GM12864 (cell line): ENCODE measurements around the gene MFGE8.
A peak's percentile ranks its signal among the peaks of the same experiment; 100 is the strongest.

Experiments
- DNase-seq: peaks from one replicate; pipeline ENCODE4 v3.0.0-alpha.2; 2011; ENCODE audit warnings: low read depth
- H3K4me3 ChIP-seq: 2 replicates; pipeline ENCODE4 v1.5.1; 2011; ENCODE audit warnings: mild to moderate bottlenecking, low read depth, low read length, control low read depth
- TF ChIP-seq, protein P1 (sequence below): IDR thresholded peaks from 2 replicates; pipeline ENCODE4 v1.5.1; 2011; ENCODE audit warnings: low read depth, mild to moderate bottlenecking, moderate library complexity, low read length, control low read depth, inconsistent platforms; ENCODE audit errors: missing control alignments

The MFGE8 gene, protein sequence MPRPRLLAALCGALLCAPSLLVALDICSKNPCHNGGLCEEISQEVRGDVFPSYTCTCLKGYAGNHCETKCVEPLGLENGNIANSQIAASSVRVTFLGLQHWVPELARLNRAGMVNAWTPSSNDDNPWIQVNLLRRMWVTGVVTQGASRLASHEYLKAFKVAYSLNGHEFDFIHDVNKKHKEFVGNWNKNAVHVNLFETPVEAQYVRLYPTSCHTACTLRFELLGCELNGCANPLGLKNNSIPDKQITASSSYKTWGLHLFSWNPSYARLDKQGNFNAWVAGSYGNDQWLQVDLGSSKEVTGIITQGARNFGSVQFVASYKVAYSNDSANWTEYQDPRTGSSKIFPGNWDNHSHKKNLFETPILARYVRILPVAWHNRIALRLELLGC

DNA sequence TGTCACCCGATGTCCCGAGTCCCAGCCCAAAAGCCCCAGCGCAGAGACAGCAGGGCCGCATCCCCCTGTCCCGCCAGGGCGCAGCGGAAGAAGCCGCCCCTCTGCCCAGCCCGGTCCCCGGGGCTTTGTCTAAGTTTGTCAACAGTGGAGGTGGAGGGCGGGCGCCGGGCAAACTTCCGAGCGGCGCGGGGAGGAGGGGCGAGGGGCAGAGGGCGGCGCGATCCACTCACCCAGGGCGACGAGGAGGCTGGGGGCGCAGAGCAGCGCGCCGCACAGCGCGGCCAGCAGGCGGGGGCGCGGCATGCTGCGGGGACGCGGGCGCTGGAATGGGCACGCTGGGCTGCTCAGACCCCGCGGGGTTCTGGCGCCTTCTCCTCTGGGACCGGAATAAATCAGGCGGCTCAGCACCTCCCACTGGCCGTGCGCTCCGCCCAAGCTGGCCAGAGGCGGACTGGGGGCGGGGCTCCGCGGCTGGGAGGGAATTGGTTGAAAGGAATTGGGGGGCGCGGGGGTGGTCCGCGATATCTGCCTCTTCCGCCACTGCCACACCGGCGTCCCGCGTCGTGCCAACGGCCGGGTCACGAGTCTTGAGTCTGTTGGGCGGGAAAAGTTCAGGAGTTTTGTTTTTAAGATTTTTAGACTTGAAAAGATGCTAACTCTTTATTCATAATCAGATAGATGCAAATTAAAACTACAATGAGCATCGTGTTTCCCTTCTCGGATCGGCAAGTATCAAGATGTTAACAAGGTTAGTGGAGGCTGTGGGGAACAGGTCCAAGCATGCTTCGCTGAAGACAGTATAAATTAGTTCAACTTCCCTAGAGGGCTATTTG, at the start of gene MFGE8:
Gene MFGE8, minus strand, starts transcription at position 363 of the 833 bp plus-strand sequence. Its CDS starts 60 bp downstream, at position 303.
- TF ChIP-seq, protein P1, sequence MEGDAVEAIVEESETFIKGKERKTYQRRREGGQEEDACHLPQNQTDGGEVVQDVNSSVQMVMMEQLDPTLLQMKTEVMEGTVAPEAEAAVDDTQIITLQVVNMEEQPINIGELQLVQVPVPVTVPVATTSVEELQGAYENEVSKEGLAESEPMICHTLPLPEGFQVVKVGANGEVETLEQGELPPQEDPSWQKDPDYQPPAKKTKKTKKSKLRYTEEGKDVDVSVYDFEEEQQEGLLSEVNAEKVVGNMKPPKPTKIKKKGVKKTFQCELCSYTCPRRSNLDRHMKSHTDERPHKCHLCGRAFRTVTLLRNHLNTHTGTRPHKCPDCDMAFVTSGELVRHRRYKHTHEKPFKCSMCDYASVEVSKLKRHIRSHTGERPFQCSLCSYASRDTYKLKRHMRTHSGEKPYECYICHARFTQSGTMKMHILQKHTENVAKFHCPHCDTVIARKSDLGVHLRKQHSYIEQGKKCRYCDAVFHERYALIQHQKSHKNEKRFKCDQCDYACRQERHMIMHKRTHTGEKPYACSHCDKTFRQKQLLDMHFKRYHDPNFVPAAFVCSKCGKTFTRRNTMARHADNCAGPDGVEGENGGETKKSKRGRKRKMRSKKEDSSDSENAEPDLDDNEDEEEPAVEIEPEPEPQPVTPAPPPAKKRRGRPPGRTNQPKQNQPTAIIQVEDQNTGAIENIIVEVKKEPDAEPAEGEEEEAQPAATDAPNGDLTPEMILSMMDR: no peak
- peak within 1 kb of the TSS; percentile 74 for H3K4me3 ChIP-seq
- DNase-seq: no peak

DNA sequence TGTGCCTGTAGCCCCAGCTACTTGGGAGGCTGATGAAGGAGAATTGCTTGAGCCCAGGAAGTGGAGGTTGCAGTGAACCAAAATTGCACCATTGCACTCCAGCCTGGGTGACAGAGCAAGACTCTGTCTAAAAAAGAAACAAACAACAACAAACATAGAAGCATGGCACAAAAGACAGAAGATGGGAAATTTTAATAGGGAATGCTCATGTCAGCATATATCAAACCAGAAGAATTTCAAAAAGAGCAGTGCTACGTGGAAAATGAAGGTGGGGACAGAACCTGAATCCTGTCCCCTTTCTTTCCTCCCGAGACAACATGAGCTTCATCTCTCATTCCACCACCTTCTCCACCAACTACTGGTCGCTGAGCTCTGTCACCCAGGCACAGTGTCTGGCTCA, 46.3 kb upstream of the MFGE8 start:
- no peak overlapping the region for H3K4me3 ChIP-seq
- no peak for DNase-seq
- TF ChIP-seq, protein P1: no peak

DNA sequence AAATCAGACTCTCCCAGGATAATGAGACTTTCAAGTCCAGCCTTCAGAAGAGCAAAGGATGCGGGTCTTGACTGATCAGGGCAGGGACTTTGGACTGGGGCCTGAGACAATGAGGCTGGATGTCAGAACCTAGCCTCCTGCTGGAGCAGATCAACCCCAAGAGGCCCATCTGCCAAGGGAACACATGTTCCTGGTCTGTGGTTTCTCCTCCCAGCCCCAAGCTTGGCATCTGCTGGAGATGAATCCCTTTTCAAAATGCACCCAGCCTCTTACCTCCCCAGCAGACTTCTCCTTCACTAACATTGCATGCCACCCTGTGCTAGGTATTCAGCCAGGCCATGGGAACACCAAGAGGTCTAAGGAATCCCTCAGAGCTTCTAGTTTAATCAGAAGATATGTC, 43.7 kb upstream of the MFGE8 start:
- no peak for DNase-seq
- TF ChIP-seq, protein P1: no peak
- no peak overlapping the region for H3K4me3 ChIP-seq

DNA sequence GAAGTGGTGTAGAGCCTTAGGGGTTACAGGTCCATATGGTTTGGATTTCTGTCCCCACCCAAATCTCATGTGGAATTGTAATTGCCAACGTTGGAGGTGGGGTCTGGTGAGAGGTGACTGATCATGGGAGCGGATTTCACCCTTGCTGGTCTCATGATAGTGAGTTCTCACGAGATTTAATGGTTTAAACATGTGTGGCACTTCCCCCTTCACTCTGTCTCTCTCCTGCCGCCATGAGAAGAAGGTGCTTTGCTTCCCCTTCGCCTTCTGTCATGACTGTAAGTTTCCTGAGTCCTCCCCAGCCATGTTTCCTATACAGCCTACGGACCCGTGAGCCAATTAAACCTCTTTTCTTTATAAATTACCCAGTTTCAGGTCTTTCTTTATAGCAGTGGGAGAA, 43.1 kb upstream of the MFGE8 start:
- no peak overlapping the region for H3K4me3 ChIP-seq
- TF ChIP-seq, protein P1: no peak
- DNase-seq: no peak

DNA sequence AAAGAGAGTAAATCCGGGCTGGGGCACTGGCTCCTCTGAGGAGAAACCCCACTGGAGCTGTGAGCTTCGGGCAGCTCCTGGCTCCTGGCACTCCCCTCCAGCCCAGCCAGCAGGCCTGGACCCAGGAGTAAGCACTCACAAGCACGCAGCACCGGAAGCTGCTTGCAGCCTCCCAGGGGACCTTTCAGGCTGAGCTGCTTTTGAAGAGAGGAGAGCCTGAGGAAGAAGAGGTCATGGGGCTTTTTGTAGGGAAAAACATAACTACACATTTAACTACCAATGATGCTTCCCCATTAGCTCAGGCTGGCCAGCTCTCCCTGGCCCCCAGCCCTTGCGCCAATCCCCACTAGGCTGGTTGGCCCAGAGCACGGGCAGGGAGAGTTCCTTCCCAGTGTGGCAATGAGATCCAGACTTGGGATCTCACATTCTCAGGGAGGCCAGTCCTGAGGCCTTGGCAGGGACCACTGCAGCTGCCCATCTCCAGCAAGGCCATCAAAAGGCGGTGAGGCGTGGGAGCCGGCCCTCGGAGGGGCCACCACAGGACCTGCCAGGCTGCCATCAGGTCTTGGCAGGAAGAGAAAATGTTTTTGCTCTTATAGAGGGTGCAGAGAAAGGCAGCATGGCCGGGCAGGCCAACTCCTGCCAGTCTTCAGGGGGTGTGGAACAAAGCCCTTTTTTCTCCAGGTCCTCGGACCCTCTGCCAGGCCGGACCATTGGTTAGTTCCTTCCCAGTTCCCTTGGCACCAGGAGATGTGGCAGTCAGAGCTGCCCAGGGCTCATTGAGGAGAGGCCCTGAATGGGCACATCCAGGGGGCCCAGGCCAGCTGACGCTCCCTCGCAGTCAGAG, 41.5 kb upstream of the MFGE8 start:
- no peak overlapping the region for H3K4me3 ChIP-seq
- no peak for DNase-seq
- TF ChIP-seq, protein P1: no peak

DNA sequence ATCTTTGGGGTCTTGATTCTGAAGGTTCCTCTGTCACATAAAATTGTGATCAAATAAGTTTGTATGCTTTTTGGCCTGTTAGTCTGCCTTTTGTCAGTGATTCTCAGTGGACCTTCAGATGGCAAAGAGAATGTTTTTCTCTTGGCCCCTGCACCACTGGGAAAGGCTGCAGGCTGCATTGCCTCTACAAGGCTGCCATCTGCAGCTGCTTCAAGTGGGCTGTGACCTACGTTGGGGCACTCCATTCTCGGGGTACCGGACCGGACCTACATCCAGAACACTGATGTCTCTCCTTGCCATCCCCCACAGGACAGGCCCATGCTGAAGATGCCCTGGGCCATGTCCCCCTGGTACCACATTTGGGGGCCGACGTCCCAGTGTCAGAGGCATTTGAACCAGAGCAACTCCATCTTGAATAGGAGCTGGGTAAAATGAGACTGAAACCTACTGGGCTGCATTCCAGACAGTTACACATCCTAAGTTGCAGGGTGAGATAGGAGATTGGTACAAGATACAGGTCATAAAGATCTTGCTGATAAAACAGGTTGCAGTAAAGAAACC, 37.5 kb upstream of the MFGE8 start:
- TF ChIP-seq, protein P1: no peak
- no peak overlapping the region for H3K4me3 ChIP-seq
- no peak for DNase-seq
